GF-D8 (cell line): Measurements from ENCODE around the gene HACD1.

ENCODE experiments used
- DNase-seq: peaks from one replicate; lab custom pipeline; 2025; lab: John Stamatoyannopoulos, UW

HACD1 gene

DNA sequence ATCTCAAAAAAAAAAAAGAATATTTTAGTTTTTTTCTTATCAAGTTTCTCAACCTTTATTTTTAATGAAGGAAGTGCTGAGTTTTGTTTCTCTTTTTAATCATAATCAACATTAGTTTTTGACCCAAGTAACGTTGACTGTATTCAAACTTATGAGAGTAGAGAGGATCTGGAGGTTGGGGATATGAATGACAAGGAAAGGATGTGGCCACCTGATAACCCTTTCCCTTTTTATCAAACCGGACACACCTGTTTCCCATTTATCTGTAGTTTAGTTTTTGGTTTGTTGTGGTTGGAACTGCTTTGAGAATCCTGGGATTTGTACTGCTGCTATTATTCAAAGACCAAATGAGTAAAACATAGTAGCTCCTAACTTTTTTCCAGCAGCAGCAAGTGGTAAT lies 38.6 kb downstream of the HACD1 start:
- DNase-seq: no peak

DNA sequence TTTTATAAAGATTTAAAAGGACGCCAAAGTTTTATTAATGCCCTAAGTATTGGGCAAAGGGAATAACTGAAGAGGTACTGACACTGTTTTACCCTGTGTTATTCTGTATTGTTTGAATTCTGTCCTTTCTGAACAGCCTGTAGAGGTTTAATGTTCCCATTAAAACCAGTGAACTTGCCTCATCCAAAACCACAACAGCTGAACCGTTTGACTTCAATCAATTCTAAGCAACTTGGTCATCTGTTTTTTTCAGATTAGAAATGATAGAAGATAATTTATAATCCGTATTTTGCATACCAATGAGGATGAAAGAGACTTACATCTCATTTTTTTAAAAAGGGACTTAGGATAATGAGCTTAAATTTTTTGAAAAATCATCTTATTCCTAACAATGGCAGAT lies 40.4 kb downstream of the HACD1 start:
- DNase-seq: no peak

GRCh38 chr10:17564911-17565310 lies 52.3 kb downstream of the HACD1 start:
- DNase-seq: no peak

GRCh38 chr10:17563452-17563851 lies 53.7 kb downstream of the HACD1 start:
- DNase-seq: no peak

GRCh38 chr10:17562614-17563013 lies 54.6 kb downstream of the HACD1 start:
- no peak for DNase-seq

DNA sequence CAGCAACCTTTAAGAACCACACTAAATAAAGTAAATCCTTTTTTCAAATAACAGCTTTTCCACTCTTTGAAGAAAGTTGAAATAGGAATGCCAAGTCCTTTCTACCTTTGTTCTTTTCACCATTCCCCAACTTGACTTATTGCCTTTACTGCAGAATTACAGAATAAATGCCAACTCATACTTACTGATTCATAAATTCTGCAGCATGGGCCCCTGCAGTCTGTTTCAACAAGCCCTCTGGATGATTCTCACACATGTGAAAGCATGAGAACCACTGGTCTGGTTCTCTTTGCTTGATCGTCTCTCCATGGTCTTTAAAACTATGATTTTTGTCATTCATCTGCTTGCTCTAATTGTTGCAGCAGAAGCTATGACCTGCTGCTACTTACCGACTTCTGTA lies 56.1 kb downstream of the HACD1 start:
- no peak for DNase-seq

DNA sequence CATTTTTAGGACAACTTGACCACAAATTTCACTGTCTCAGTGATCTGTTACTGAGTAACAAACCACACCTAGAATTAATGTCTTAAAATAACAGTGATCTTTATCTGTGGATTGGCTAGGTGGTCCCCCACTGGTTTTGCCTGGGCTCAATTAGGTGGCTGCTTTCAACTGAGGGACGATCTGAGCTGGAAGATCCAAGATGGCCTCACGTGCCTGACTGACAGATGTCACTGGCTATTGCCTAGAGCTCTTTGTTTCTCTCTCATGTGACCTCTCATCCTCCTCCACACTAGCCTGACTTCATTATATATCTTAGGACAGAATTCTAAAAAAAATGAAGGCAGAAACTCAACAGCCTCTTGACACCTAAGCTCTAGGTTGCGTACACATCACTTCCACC lies 59.7 kb downstream of the HACD1 start:
- no peak for DNase-seq

GRCh38 chr10:17548770-17549169 lies 68.4 kb downstream of the HACD1 start:
- no peak for DNase-seq

- DNase-seq: no peak
Observed at GRCh38 chr10:17548162-17548561, 69.0 kb downstream of the HACD1 start.

DNA sequence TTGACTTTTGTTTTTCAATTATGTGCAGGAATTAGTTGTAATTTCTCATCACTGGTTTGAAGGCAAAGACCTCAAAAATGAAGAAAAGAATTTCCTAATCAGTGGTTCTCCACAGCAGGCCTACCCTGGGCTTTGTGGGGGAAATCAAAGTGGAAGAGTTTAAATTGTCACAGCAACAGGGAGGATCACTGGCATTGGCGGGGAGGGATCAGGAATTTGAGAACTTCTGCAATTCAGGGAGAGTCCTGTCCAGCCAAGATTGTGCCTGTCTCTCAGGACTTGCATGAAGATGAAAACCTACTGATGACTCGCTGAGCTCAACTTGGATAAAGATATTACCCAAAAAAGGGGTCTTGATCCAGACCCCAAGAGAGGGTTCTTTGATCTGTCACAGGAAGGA lies 70.1 kb downstream of the HACD1 start:
- no peak for DNase-seq

GRCh38 chr10:17544465-17544864 lies 72.7 kb downstream of the HACD1 start:
- no peak for DNase-seq
